ENCODE data around the gene AGRN. TPM values are rescaled to one million over a fixed set of nuclear protein-coding genes. Genes with fewer than 3 reads are reported as not detected.

The AGRN gene
- total RNA-seq, 1 donor from 2014 or later, result 109 TPM

DNA sequence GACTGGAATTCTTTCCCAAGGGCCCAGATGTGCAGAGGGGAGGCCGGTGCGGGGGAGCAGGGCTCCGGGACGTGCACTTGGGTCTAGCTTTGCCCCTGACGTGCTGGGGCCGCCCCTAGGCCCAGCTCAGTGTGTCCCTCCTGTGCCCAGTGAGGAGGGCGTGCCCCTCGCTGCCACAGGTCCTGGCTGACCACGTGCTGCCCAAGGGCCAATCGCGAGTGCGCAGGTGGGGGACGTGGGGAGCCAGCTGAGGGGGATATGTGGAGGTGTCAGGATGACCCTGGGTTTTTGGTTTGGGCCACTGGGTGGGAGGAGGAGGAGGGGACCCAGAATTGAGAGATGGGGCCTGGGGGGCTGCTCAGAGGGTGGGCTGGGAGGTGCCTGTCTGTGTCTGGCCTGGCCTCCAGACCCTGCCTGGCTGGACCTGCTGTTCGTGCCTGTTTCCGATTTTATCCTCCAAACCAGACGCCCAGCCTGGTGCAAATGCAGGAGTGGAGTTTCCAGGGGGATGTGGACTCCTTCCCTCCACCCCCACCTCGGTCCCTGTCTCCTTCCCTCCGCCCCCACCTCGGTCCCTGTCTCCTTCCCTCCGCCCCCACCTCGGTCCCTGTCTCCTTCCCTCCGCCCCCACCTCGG is 60.3 kb downstream of the AGRN start:
- DNase-seq (ENCODE audit: low spot score in 2 of 2), result peak in 1 of 2 donors; percentile 68
- intact Hi-C loops (cut with DNase I), result no loop called here
- H3K27me3 ChIP-seq, result no peaks in the 10 kb centered on the region

DNA sequence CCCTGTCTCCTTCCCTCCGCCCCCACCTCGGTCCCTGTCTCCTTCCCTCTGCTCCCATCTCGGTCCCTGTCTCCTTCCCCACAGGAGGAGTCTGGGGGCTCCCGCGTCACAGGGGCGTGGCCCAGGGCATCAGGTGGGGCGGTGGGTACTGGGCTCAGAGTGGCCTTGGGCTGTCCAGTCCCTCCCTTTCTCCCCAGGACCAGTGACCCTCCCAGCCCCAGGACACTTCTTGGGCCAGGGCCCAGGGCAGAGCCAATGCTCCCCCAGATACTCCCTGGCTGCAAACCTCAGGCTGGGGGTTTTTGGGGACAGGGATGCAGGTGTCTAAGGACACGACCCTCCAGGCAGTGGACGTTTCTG is 61.0 kb downstream of the AGRN start:
- no peak overlapping the region for H3K27ac ChIP-seq
- no peaks in the 10 kb centered on the region for H3K36me3 ChIP-seq
- intact Hi-C loops (cut with DNase I), result no loop called here
- H3K27me3 ChIP-seq, result no peaks in the 10 kb centered on the region
- TF ChIP-seq, protein P1, sequence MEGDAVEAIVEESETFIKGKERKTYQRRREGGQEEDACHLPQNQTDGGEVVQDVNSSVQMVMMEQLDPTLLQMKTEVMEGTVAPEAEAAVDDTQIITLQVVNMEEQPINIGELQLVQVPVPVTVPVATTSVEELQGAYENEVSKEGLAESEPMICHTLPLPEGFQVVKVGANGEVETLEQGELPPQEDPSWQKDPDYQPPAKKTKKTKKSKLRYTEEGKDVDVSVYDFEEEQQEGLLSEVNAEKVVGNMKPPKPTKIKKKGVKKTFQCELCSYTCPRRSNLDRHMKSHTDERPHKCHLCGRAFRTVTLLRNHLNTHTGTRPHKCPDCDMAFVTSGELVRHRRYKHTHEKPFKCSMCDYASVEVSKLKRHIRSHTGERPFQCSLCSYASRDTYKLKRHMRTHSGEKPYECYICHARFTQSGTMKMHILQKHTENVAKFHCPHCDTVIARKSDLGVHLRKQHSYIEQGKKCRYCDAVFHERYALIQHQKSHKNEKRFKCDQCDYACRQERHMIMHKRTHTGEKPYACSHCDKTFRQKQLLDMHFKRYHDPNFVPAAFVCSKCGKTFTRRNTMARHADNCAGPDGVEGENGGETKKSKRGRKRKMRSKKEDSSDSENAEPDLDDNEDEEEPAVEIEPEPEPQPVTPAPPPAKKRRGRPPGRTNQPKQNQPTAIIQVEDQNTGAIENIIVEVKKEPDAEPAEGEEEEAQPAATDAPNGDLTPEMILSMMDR (IDR thresholded peaks at IDR 0.05), result no peak
- H3K4me3 ChIP-seq, result no peak overlapping the region
- H3K9me3 ChIP-seq, result no peaks in the 10 kb centered on the region
- DNase-seq (ENCODE audit: low spot score in 2 of 2), result no peak
- peaks cover 0 to 9% of the 10 kb centered on the region in 2 donors for H3K4me1 ChIP-seq

More for the DNA sequence above, 60.3 kb downstream of the AGRN start:
- H3K36me3 ChIP-seq, result no peaks in the 10 kb centered on the region
- H3K27ac ChIP-seq, result no peak overlapping the region
- peaks cover 0 to 9% of the 10 kb centered on the region in 2 donors for H3K4me1 ChIP-seq
- TF ChIP-seq, protein P1 (IDR thresholded peaks at IDR 0.05), result no peak
- H3K9me3 ChIP-seq, result no peaks in the 10 kb centered on the region
- peak overlapping the region; percentile 19 to 53 for H3K4me3 ChIP-seq

DNA sequence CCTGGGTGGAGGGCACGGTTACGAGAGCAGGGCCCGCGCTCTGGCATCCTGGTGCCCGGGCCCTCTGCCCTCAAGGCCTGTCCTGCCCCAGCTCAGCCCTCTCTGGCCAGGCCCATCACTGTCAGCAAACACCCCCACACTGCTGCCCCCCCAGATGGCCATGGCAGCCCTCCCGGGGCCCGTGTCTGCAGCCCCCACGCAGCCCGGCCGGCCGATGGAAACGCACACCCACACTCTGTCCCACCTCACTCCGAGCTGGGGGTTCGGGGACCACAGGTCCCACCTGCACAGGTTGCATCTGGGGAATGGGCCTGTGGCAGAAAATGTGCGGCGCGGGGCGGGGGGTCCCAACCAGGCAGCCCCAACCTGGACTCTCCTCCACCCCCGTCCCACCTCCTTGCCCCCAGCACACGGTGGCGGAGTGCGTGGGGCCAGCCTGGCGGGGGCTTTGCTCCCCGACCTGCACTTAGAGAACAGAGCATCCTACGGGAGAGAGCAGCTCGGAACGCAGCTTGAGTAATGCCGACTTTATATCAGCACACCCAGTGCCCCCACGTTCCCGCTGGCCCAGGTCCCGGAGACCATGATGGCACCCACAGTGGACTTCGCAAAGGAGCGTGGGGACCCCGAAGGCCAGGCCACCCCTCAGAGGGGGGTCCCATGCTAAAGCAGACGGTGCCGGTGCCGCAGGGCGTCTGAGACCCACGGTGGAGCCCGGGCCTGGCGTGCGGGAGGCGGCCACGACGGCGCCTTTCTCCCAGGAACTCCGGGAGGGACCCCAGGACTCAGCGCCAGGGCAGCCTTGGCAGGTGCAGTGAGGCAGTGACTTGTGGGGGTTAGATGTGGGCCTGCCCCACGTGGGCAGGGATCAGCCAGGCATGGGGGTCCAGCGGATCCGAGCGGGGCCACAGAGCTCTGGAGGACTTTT is 61.7 kb downstream of the AGRN start:
- intact Hi-C loops (cut with DNase I), result no loop called here
- no peaks in the 10 kb centered on the region for H3K36me3 ChIP-seq
- H3K9me3 ChIP-seq, result no peaks in the 10 kb centered on the region
- H3K4me3 ChIP-seq, result no peak overlapping the region
- peaks cover 0 to 9% of the 10 kb centered on the region in 2 donors for H3K4me1 ChIP-seq
- peak in 1 of 2 donors; percentile 58 for DNase-seq (ENCODE audit: low spot score in 2 of 2)
- no peak overlapping the region for H3K27ac ChIP-seq
- TF ChIP-seq, protein P1 (IDR thresholded peaks at IDR 0.05), result no peak
- H3K27me3 ChIP-seq, result no peaks in the 10 kb centered on the region

DNA sequence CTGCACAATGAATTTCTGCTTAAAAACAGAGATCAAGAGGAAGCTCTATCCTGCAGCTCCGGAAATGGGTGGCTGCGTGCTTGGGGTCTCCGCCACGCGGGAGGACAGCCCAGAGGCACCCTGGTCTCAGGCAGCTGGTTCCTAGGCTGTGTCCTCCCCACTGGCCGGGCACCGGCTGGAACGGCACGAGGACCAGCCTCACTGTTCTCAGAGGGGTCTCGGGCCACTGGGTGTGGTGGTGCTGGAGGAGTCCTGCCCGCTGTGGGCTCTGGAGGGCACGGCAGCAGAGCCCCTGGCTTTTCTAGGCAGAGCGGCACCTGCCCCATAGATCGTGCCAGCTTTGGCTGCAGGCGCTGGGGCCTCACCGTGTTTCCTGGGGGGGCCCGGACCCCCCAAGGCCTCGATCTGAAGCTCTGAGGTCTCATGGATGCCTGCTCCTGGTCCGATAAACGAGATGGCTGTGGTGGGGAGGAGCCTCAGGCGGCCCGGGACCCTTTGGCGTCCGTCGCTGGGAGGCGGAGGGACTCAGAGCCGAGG is 62.4 kb downstream of the AGRN start:
- H3K9me3 ChIP-seq, result no peaks in the 10 kb centered on the region
- intact Hi-C loops (cut with DNase I), result no loop called here

DNA sequence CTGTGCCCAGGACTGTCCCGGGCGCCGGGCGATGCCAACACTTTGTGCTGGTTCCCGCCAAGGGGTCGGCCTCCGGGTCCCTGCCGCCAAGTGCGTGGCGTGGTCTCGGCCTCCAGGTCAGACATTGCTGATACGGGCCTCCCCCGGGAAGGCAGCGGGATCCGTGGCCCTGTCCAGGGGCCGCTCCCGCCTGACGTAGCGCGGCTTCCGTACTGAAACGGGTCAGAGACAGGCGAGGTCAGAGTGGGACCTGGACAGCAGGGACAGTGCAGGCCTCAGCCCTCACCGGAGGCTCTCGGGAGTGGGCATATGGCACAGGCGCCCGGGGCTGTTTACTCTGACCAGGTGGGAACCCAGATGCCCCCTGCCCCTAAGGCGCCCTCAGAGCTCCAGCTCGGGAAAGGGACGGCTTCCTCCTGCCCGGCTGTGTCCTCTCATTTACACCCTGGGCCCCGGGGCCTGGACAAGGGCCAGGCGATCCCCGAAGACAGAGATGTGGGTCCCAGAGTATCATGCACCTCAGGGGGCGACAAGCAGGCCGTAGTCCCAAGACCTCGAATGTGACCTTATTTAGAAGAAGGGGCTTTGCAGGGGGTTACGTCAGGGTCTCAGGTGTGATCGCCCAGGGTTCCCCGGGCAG is 63.0 kb downstream of the AGRN start:
- Histone ChIP-seq H3K27me3 (no peaks in the 10 kb centered on the region), H3K9me3 (no peaks in the 10 kb centered on the region), H3K36me3 (no peaks in the 10 kb centered on the region), H3K4me1 (peaks cover 0 to 9% of the 10 kb centered on the region in 2 donors), H3K4me3 (no peak overlapping the region), H3K27ac (no peak overlapping the region)
- DNase-seq (ENCODE audit: low spot score in 2 of 2), result peak in 1 of 2 donors; percentile 59
- intact Hi-C loops (cut with DNase I), result no loop called here
- TF ChIP-seq, protein P1 (IDR thresholded peaks at IDR 0.05), result no peak

More for the DNA sequence above, 62.4 kb downstream of the AGRN start:
- TF ChIP-seq, protein P1 (IDR thresholded peaks at IDR 0.05), result no peak
- Histone ChIP-seq H3K4me1 (peaks cover 0 to 9% of the 10 kb centered on the region in 2 donors), H3K27ac (no peak overlapping the region), H3K36me3 (no peaks in the 10 kb centered on the region), H3K27me3 (no peaks in the 10 kb centered on the region), H3K4me3 (no peak overlapping the region)
- peak in 1 of 2 donors; percentile 34 for DNase-seq (ENCODE audit: low spot score in 2 of 2)

Data from ascending aorta (tissue), 2 donors.